ENCODE results near the gene CHPT1.

GRCh38 chr12:101746196-101746595 is 48.8 kb downstream of the CHPT1 start:
- TF ChIP-seq CREB1 (CRISPR knock-in tag; IDR thresholded peaks at IDR 0.05; ENCODE audit: low read depth) (no peak), CTCF (conservative IDR thresholded peaks at IDR 0.05; ENCODE audit: low read depth in 2 of 2) (no peak), NANOG (IDR thresholded peaks at IDR 0.05; ENCODE audit: borderline replicate concordance) (no peak), EZH2 (IDR thresholded peaks at IDR 0.05; ENCODE audit: low read depth, unreplicated experiment) (no peak), POLR2AphosphoS5 (IDR thresholded peaks at IDR 0.05; ENCODE audit: low read depth) (no peak), ZNF331 (CRISPR knock-in tag; IDR thresholded peaks at IDR 0.05; ENCODE audit: low read depth) (no peak), ETS1 (IDR thresholded peaks at IDR 0.05) (no peak), EZH2phosphoT487 (IDR thresholded peaks at IDR 0.05; ENCODE audit: unreplicated experiment) (no peak), REST (IDR thresholded peaks at IDR 0.05; ENCODE audit: unreplicated experiment) (no peak), JUNB (IDR thresholded peaks at IDR 0.05; ENCODE audit: unreplicated experiment) (no peak), STAT1 (IDR thresholded peaks at IDR 0.05; ENCODE audit: unreplicated experiment) (no peak), ZNF114 (CRISPR knock-in tag; IDR thresholded peaks at IDR 0.05) (no peak), ZNF462 (CRISPR knock-in tag; IDR thresholded peaks at IDR 0.05) (no peak)
